HL-60 (cell line): ENCODE results near the gene RNF135.
"Not testable (repeated sequence)": the region's sequence is repeated elsewhere in the genome, so short reads cannot be mapped to it uniquely, and the experiment has no call there.

Experiments used
- GABPA ChIP-seq: IDR thresholded peaks from 2 replicates; pipeline ENCODE4 v1.6.1; 2012; ENCODE audit warnings: low read depth
- POLR2AphosphoS5 ChIP-seq: IDR thresholded peaks from 2 replicates; pipeline ENCODE4 v1.6.1; 2012; ENCODE audit warnings: low read depth
- SPI1 ChIP-seq: IDR thresholded peaks from 2 replicates; pipeline ENCODE4 v1.6.1; 2012; ENCODE audit warnings: low read depth, mild to moderate bottlenecking, borderline replicate concordance
- TF ChIP-seq, protein P1 (sequence below): IDR thresholded peaks from one replicate; pipeline ENCODE4 v1.5.1; 2011; ENCODE audit warnings: low read length, control low read depth, inconsistent platforms; ENCODE audit not compliant: insufficient read depth
- TF ChIP-seq, protein P2 (sequence below): IDR thresholded peaks from 2 replicates; pipeline ENCODE4 v1.6.1; 2012; ENCODE audit warnings: low read depth; ENCODE audit not compliant: insufficient replicate concordance

DNA sequence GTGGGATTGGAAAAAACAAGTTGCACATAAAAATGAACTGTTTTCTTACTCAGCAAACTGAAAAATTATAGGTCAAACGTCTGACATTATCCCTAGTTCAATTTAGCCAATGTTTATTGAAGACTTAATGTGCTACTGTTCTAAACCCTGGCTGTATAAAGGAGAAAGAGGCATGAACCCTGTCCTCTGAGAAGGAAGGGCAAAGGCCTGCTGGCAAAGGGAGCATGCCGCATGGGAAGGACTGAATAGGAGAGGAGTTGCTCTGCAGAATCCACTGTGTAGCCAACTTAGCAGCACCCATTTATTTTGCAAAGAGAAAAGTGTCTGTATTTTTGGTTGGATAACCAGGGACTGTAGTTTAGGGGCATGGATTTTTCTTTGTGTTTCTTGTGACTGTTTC is 52.3 kb downstream of the RNF135 start:
- TF ChIP-seq, protein P1, sequence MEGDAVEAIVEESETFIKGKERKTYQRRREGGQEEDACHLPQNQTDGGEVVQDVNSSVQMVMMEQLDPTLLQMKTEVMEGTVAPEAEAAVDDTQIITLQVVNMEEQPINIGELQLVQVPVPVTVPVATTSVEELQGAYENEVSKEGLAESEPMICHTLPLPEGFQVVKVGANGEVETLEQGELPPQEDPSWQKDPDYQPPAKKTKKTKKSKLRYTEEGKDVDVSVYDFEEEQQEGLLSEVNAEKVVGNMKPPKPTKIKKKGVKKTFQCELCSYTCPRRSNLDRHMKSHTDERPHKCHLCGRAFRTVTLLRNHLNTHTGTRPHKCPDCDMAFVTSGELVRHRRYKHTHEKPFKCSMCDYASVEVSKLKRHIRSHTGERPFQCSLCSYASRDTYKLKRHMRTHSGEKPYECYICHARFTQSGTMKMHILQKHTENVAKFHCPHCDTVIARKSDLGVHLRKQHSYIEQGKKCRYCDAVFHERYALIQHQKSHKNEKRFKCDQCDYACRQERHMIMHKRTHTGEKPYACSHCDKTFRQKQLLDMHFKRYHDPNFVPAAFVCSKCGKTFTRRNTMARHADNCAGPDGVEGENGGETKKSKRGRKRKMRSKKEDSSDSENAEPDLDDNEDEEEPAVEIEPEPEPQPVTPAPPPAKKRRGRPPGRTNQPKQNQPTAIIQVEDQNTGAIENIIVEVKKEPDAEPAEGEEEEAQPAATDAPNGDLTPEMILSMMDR = not testable (repeated sequence)
- TF ChIP-seq POLR2AphosphoS5, SPI1, GABPA: not testable (repeated sequence)
- TF ChIP-seq, protein P2, sequence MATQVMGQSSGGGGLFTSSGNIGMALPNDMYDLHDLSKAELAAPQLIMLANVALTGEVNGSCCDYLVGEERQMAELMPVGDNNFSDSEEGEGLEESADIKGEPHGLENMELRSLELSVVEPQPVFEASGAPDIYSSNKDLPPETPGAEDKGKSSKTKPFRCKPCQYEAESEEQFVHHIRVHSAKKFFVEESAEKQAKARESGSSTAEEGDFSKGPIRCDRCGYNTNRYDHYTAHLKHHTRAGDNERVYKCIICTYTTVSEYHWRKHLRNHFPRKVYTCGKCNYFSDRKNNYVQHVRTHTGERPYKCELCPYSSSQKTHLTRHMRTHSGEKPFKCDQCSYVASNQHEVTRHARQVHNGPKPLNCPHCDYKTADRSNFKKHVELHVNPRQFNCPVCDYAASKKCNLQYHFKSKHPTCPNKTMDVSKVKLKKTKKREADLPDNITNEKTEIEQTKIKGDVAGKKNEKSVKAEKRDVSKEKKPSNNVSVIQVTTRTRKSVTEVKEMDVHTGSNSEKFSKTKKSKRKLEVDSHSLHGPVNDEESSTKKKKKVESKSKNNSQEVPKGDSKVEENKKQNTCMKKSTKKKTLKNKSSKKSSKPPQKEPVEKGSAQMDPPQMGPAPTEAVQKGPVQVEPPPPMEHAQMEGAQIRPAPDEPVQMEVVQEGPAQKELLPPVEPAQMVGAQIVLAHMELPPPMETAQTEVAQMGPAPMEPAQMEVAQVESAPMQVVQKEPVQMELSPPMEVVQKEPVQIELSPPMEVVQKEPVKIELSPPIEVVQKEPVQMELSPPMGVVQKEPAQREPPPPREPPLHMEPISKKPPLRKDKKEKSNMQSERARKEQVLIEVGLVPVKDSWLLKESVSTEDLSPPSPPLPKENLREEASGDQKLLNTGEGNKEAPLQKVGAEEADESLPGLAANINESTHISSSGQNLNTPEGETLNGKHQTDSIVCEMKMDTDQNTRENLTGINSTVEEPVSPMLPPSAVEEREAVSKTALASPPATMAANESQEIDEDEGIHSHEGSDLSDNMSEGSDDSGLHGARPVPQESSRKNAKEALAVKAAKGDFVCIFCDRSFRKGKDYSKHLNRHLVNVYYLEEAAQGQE = not testable (repeated sequence)
